GM18909 (cell line): Measurements from ENCODE around the gene ZKSCAN1.
A peak's percentile ranks its signal among the peaks of the same experiment; 100 is the strongest.

Experiments
- ATAC-seq: cut with Tn5 transposase; IDR thresholded peaks from one replicate; pipeline ENCODE4 v1.9.1; 2021; ENCODE audit warnings: mild to moderate bottlenecking; ENCODE audit not compliant: unreplicated experiment, poor library complexity

Gene ZKSCAN1

DNA sequence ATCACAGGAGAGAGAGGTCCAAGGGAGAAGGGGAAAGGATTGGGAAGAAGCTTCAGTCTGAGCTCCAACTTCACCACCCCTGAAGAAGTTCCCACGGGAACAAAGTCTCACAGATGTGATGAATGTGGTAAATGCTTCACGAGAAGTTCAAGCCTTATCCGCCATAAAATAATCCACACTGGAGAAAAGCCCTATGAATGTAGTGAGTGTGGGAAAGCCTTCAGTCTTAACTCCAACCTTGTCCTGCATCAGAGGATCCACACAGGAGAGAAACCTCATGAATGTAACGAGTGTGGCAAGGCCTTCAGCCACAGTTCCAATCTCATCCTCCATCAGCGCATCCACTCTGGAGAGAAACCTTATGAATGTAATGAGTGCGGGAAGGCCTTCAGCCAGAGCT, 18.1 kb downstream of the ZKSCAN1 start:
- no peak for ATAC-seq

- ATAC-seq = no peak
Measured at GRCh38 chr7:100034871-100035510, 19.6 kb downstream of the ZKSCAN1 start.

- no peak for ATAC-seq
Measured at GRCh38 chr7:100035876-100036275, 20.5 kb downstream of the ZKSCAN1 start.

- no peak for ATAC-seq
Measured at GRCh38 chr7:100038326-100038725, 22.9 kb downstream of the ZKSCAN1 start.

DNA sequence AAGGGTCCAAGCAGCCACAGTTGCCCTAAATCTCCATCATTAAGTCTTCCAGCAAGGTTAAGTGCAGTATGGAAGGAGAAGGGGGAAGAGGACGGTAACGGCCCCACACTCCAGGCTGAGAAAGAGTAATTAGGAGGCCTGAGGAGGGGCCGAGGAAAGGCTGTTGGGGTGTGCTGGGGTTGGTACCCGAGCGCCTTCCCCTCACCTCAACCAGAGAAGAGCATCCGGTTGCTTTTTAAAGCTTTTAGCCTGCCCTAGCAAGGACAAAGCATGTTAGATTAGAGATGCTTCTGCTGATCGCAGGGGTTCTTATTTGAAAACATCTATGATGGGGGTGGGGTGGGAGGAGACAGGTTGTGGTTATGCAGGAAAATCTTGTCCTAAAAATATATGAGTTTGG, 25.2 kb downstream of the ZKSCAN1 start:
- ATAC-seq = no peak

GRCh38 chr7:100044718-100045117, 29.3 kb downstream of the ZKSCAN1 start:
- no peak for ATAC-seq

DNA sequence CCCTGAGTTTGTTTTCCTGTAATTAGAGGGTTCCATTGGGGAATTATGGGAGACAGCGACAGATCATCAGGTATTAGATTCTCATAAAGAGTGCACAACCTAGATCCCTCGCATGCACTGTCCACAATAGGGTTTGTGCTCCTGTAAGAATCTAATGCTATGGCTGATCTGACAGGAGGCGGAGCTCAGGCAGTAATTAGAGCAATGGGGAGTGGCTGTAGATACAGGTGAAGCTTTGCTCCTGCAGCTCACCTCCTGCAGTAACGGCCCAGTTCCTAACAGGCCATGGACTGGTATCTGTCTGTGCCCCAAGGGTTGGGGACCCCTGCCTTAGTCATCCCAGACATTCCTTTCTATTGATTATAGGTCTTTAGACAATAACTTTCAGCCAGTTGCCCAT, 33.3 kb downstream of the ZKSCAN1 start:
- ATAC-seq = no peak

DNA sequence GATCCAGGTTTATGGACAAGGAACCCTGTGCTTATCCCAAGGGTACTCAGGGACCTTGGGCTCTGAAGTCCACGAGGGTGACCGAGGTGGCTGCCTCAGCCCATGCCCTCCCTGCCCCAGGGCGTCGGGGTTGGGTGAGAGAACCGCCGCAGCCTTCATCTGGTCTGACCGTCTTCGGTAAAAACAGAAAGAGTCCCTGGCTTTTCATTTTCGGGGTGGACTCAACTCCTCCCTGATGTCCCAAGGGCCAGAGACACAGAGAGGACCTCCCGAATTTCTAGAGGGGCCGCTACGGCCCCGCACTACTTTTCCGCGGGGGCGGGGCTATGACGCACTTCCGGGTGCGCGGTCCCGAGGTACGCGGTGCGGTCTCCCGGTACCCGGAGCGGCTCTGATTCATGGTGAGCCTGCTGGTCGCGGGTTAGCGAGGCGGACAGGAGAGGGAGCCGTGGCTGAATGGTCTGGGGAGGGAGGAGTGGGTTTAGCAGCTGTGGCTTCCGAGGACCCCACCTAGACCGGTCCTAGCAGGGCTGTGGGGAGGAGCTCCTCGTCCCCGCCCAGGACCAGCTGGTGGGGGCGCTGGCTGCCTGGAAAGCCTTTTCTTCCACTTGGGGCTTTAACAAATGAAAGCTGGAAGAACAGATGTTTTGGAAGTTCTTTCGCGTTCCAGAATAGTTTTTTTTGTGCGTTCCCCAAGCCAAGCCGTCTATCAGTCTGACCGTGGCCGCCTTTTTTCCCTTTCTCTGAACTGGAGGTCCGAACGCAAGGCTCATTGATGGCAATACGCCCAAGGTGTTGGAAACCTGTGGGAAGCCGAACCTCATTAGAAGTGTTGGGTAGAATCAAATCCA, 34.3 kb downstream of the ZKSCAN1 start, which contains the start of gene ZSCAN21:
Gene ZSCAN21 (plus strand): TSS at position 334 of the 851 bp plus-strand sequence. CDS start 7,233 bp downstream, outside the sequence.
- ATAC-seq = peak; percentile 91

DNA sequence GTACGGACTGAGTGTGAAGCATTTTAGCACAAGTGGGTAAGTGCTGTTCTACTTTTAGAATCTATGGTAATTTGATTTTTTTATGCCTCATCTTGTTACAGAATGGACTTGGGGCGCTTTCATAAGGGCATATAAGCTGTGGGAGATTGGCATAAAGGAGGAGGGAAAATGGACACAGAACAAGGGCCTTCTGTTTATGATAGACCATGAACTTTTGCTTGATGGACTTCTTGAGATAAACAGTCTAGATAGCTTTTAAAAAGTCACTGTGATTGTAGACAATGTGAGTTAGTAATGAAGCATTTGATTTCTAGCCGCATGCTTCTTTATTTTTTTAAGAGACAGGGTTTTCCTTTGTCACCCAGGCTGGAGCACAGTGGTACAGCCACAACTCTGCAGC, 36.2 kb downstream of the ZKSCAN1 start:
- ATAC-seq = no peak

GRCh38 chr7:100053215-100053614, 37.8 kb downstream of the ZKSCAN1 start:
- ATAC-seq = no peak

DNA sequence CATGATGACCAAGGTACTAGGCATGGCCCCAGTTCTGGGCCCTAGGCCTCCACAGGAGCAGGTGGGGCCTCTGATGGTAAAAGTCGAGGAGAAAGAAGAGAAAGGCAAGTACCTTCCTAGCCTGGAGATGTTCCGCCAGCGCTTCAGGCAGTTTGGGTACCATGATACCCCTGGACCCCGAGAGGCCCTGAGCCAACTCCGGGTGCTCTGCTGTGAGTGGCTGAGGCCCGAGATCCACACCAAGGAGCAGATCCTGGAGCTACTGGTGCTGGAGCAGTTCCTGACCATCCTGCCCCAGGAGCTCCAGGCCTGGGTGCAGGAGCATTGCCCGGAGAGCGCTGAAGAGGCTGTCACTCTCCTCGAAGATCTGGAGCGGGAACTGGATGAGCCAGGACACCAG, 41.6 kb downstream of the ZKSCAN1 start:
- ATAC-seq = no peak

DNA sequence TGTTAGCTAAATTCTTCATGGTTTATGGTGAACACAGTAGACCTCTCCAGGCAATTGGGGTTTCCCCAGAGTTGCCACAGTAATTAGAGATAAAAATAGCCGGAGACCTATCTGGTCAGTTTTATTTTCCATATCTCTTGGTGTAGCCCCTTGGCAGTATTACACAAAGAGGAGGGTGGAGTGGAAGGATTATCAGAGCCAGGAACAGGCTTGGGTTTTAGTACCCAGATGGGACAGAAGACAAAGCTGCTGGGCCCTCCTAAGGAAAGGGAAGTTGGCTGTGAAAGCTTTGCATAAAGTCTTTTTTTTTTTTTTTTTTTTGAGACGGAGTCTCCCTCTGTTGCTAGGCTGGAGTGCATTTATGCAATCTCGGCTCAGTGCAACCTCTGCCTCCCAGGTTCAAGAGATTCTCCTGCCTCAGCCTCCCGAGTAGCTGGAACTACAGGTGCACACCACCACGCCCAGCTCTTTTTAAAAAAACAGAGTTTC, 43.9 kb downstream of the ZKSCAN1 start:
- no peak for ATAC-seq

DNA sequence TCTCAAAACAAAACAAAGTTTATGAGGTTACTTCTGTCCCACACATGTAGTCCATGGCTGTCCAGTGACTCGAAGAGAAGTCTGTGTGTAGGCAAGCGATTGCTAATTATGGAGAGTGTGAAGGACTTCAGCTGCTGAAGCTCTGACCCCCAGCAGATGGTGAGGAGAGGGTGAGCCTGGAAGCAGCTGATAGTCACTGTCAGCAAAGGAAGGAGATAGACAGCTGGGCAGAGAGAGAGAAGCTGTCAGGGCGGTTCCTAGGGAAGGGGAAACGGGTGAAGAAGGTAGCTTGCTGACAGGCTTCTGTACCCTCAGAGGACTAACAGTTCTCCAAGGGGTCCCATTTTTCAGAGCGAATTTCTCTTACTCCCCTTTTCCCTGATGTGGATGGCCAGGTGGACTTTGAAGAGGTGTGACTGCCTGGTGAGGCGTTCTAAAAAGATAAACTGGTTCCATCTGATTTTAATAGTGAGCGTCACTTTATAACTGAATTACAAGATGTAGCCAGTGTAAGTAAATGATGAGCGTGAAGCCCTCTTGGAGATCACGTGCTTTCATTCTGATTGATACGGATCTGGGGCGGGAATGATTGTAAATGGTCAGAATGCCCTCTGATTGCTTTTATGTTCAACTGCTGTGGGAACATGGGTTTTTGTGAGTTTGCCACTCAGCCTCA, 46.3 kb downstream of the ZKSCAN1 start:
- no peak for ATAC-seq

DNA sequence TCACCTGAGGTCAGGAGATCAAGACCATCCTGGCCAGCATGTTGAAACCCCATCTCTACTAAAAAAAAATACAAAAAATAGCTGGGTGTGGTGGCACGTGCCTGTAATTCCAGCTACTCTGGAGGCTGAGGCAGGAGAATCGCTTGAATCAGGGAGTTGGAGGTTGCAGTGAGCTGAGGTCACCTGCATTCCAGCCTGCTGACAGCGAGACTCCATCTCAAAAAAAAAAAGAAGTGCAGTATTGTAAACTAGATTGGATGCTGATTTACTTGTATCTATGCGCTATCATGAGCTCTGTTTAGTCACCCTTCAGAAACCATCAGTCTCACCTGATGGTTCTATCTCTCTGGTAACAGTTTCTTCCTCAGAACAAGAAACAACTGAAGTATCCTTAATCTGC, 48.0 kb downstream of the ZKSCAN1 start:
- ATAC-seq = no peak

- ATAC-seq = no peak
Measured at GRCh38 chr7:100064162-100064561, 48.8 kb downstream of the ZKSCAN1 start.

DNA sequence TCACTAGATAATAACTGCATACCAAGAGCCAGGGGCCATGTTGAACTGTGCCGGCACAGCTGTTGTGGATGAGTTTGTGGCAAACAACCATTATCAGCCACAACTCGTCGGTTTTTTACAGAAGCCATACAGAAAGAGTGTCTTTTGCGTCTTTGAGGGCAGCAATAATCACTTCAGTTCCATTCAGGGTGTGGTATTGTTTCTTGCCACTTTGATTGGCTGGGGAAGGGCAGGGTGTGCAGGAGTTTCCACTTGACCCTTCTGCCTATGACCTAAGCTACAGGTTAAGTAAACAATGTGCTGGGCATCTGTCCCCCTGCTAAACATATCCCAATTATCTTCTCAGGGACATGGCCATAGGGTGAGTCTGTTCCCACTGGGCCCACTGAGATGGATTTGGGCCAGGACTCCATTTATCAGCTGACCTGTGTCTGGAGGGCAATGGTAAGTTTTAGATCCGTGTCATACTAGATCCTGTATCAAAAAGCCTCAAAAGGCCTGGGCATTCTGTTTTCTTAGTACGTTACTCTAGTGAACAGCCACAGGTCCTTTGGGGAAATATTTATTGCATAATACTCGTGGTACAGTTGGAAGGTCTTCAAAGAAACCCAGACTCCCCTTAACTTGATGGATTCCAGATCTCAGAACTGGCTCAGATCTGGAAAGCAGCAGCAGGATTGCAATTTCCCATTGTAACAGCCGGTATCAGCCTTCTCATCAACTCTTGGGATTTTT, 50.2 kb downstream of the ZKSCAN1 start:
- ATAC-seq = no peak

DNA sequence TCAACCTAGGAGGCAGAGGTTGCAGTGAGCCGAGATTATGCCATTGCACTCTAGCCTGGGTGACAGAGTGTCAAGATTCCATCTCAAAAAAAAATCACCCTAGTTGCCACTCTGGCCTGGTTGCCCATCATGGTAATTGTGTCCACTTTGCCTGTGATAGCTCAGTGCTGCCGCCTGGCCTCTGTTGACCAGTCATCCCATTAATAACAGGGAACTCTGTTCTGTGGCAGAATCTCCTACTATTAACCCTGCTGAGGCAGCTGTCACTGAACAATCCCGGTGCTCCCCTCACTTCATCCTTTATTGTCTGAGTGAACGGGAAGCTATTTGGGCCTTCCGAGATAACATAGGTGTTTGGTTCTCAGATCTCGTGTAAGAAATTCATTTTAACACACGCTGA, 51.6 kb downstream of the ZKSCAN1 start:
- ATAC-seq = no peak

- no peak for ATAC-seq
Measured at GRCh38 chr7:100069991-100070390, 54.6 kb downstream of the ZKSCAN1 start.

- no peak for ATAC-seq
Measured at GRCh38 chr7:100071018-100071723, 55.8 kb downstream of the ZKSCAN1 start.

GRCh38 chr7:100072462-100072861, 57.1 kb downstream of the ZKSCAN1 start:
- no peak for ATAC-seq
